HepG2 (cell line): ENCODE measurements around the gene LYPD1.

Experiments used
- ETV6 ChIP-seq: sonication (generic); formaldehyde crosslinking; conservative IDR thresholded peaks from 2 replicates; pipeline ENCODE4 v1.4.0; 2020; ENCODE audit warnings: missing genetic modification reagents
- HDAC2 ChIP-seq: sonication (generic); formaldehyde crosslinking; IDR thresholded peaks from 2 replicates; pipeline ENCODE4 v1.4.0; 2020; ENCODE audit warnings: missing genetic modification reagents
- RAD21 ChIP-seq: fragments of 450-650 bp; formaldehyde crosslinking; IDR thresholded peaks from 2 replicates; pipeline ENCODE4 v1.5.0; 2020; ENCODE audit warnings: mild to moderate bottlenecking
- REXO4 ChIP-seq: sonication (generic); formaldehyde crosslinking; IDR thresholded peaks from 2 replicates; pipeline ENCODE4 v1.8.0; 2022; ENCODE audit warnings: missing genetic modification reagents, mild to moderate bottlenecking, borderline replicate concordance
- ZBTB7A ChIP-seq: sonication (generic); formaldehyde crosslinking; IDR thresholded peaks from 2 replicates; pipeline ENCODE4 v1.8.0; 2022; ENCODE audit warnings: mild to moderate bottlenecking, missing genetic modification reagents
- TF ChIP-seq, protein P1 (sequence below), 2 experiments: IDR thresholded peaks; 2 replicates each; pipeline ENCODE4 v1.6.1; 2011 to 2012; ENCODE audit warnings: low read length in 2 of 2, borderline replicate concordance in 1 of 2, low read depth in 1 of 2, mild to moderate bottlenecking in 1 of 2, moderate library complexity in 1 of 2
- TF ChIP-seq, protein P2 (sequence below): sonication (generic); formaldehyde crosslinking; conservative IDR thresholded peaks from 2 replicates; pipeline ENCODE4 v1.4.0; 2020; ENCODE audit warnings: missing genetic modification reagents
- TF ChIP-seq, protein P3 (sequence below): sonication (generic); formaldehyde crosslinking; IDR thresholded peaks from 2 replicates; pipeline ENCODE4 v1.9.0; 2021; ENCODE audit warnings: missing genetic modification reagents, borderline replicate concordance
- TF ChIP-seq, protein P4 (sequence below): sonication (generic); formaldehyde crosslinking; IDR thresholded peaks from 2 replicates; pipeline ENCODE4 v1.5.0; 2020; ENCODE audit warnings: mild to moderate bottlenecking, missing genetic modification reagents, moderate library complexity
- TF ChIP-seq, protein P5 (sequence below): sonication (generic); formaldehyde crosslinking; IDR thresholded peaks from 2 replicates; pipeline ENCODE4 v1.8.1; 2023; ENCODE audit warnings: mild to moderate bottlenecking, missing genetic modification reagents, borderline replicate concordance

DNA sequence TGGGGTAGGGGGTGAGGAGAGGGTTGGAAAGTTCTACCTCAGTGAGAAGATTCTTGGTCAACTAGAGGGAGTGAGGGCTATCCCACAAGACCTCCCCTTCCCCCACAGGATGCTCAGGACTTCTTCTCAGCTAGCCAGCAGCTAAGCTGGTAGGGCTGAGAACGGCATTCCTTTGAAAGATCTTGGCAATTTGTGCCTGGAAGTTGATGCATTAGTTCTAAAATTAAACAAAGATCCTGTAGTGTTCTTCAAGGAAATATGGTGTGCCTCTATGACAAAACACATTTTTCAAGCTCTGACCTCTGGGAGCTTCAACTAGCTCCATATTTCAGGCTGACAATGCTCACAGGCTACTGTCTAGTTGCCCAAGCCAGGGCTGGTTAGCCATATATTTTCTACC is 2.3 kb downstream of the LYPD1 start:
- no peak for TF ChIP-seq RAD21 (CRISPR knock-in tag)
- TF ChIP-seq, protein P1, sequence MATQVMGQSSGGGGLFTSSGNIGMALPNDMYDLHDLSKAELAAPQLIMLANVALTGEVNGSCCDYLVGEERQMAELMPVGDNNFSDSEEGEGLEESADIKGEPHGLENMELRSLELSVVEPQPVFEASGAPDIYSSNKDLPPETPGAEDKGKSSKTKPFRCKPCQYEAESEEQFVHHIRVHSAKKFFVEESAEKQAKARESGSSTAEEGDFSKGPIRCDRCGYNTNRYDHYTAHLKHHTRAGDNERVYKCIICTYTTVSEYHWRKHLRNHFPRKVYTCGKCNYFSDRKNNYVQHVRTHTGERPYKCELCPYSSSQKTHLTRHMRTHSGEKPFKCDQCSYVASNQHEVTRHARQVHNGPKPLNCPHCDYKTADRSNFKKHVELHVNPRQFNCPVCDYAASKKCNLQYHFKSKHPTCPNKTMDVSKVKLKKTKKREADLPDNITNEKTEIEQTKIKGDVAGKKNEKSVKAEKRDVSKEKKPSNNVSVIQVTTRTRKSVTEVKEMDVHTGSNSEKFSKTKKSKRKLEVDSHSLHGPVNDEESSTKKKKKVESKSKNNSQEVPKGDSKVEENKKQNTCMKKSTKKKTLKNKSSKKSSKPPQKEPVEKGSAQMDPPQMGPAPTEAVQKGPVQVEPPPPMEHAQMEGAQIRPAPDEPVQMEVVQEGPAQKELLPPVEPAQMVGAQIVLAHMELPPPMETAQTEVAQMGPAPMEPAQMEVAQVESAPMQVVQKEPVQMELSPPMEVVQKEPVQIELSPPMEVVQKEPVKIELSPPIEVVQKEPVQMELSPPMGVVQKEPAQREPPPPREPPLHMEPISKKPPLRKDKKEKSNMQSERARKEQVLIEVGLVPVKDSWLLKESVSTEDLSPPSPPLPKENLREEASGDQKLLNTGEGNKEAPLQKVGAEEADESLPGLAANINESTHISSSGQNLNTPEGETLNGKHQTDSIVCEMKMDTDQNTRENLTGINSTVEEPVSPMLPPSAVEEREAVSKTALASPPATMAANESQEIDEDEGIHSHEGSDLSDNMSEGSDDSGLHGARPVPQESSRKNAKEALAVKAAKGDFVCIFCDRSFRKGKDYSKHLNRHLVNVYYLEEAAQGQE (IDR thresholded peaks at IDR 0.05; ENCODE audit: borderline replicate concordance in 1 of 2, low read depth in 1 of 2, low read length in 2 of 2), result no peak
- no peak for TF ChIP-seq HDAC2 (CRISPR knock-in tag)
- TF ChIP-seq, protein P2, sequence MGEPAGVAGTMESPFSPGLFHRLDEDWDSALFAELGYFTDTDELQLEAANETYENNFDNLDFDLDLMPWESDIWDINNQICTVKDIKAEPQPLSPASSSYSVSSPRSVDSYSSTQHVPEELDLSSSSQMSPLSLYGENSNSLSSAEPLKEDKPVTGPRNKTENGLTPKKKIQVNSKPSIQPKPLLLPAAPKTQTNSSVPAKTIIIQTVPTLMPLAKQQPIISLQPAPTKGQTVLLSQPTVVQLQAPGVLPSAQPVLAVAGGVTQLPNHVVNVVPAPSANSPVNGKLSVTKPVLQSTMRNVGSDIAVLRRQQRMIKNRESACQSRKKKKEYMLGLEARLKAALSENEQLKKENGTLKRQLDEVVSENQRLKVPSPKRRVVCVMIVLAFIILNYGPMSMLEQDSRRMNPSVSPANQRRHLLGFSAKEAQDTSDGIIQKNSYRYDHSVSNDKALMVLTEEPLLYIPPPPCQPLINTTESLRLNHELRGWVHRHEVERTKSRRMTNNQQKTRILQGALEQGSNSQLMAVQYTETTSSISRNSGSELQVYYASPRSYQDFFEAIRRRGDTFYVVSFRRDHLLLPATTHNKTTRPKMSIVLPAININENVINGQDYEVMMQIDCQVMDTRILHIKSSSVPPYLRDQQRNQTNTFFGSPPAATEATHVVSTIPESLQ (CRISPR knock-in tag), result no peak
- TF ChIP-seq, protein P3, sequence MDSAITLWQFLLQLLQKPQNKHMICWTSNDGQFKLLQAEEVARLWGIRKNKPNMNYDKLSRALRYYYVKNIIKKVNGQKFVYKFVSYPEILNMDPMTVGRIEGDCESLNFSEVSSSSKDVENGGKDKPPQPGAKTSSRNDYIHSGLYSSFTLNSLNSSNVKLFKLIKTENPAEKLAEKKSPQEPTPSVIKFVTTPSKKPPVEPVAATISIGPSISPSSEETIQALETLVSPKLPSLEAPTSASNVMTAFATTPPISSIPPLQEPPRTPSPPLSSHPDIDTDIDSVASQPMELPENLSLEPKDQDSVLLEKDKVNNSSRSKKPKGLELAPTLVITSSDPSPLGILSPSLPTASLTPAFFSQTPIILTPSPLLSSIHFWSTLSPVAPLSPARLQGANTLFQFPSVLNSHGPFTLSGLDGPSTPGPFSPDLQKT (CRISPR knock-in tag), result no peak
- TF ChIP-seq ZBTB7A (CRISPR knock-in tag), result no peak
- TF ChIP-seq, protein P4, sequence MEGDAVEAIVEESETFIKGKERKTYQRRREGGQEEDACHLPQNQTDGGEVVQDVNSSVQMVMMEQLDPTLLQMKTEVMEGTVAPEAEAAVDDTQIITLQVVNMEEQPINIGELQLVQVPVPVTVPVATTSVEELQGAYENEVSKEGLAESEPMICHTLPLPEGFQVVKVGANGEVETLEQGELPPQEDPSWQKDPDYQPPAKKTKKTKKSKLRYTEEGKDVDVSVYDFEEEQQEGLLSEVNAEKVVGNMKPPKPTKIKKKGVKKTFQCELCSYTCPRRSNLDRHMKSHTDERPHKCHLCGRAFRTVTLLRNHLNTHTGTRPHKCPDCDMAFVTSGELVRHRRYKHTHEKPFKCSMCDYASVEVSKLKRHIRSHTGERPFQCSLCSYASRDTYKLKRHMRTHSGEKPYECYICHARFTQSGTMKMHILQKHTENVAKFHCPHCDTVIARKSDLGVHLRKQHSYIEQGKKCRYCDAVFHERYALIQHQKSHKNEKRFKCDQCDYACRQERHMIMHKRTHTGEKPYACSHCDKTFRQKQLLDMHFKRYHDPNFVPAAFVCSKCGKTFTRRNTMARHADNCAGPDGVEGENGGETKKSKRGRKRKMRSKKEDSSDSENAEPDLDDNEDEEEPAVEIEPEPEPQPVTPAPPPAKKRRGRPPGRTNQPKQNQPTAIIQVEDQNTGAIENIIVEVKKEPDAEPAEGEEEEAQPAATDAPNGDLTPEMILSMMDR, result no peak
- TF ChIP-seq REXO4 (CRISPR knock-in tag), result no peak
- TF ChIP-seq, protein P5, sequence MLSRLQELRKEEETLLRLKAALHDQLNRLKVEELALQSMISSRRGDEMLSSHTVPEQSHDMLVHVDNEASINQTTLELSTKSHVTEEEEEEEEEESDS (CRISPR knock-in tag), result no peak
- TF ChIP-seq ETV6 (CRISPR knock-in tag), result no peak
